ENCODE results near the gene MYO18B. TPM values are rescaled to one million over a fixed set of nuclear protein-coding genes. Genes with fewer than 3 reads are reported as not detected.

Gene MYO18B
- total and polyA plus RNA-seq, 2 of the 8 experiments (the other 6 are each of a cell fraction or from before 2014, with no cell fraction given): 0.62 to 0.78 TPM

DNA sequence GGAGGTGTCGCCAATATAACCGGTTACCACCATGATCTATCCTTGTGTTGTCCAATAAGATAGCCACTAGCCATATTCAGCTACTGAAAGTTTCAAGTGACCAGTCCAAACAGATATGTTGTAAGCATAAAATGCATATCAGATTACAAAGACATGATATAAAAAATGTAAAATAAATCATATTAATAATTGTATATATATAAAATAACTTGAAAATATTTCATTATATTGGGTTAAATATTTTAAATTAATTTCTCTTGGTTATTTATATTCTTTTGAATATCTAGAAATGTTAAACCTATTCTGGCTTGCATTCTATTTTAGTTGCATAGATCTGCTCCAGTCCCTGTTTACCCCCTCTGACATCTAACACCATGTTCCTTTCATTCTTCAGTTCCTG, 305.5 kb downstream of the MYO18B start (continued):
- TF ChIP-seq CTBP2 (IDR thresholded peaks at IDR 0.05; ENCODE audit: borderline replicate concordance, insufficient read depth, insufficient read length, low read length): no peak
